Hair follicle dermal papilla cell (primary cell): Measurements from ENCODE around the gene SRPK3. TPM values are rescaled to one million over a fixed set of nuclear protein-coding genes. Genes with fewer than 3 reads are reported as not detected.

ENCODE experiments used
- total RNA-seq: library from RNA; depleted of rRNA; stranded (reverse); fragments of >200 nt; gene quantifications from 2 replicates; pipeline ENCODE4 v1.2.3, GENCODE V29; 2012

SRPK3 gene, protein sequence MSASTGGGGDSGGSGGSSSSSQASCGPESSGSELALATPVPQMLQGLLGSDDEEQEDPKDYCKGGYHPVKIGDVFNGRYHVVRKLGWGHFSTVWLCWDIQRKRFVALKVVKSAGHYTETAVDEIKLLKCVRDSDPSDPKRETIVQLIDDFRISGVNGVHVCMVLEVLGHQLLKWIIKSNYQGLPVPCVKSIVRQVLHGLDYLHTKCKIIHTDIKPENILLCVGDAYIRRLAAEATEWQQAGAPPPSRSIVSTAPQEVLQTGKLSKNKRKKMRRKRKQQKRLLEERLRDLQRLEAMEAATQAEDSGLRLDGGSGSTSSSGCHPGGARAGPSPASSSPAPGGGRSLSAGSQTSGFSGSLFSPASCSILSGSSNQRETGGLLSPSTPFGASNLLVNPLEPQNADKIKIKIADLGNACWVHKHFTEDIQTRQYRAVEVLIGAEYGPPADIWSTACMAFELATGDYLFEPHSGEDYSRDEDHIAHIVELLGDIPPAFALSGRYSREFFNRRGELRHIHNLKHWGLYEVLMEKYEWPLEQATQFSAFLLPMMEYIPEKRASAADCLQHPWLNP
- total RNA-seq, result 0.16 and 0.61 TPM in 2 replicates

GRCh38 chrX:153780678-153781427, at the start of gene SRPK3:
TSS of gene SRPK3 (plus strand) at chrX:153781041. CDS start at chrX:153781087, 46 bp downstream.

DNA sequence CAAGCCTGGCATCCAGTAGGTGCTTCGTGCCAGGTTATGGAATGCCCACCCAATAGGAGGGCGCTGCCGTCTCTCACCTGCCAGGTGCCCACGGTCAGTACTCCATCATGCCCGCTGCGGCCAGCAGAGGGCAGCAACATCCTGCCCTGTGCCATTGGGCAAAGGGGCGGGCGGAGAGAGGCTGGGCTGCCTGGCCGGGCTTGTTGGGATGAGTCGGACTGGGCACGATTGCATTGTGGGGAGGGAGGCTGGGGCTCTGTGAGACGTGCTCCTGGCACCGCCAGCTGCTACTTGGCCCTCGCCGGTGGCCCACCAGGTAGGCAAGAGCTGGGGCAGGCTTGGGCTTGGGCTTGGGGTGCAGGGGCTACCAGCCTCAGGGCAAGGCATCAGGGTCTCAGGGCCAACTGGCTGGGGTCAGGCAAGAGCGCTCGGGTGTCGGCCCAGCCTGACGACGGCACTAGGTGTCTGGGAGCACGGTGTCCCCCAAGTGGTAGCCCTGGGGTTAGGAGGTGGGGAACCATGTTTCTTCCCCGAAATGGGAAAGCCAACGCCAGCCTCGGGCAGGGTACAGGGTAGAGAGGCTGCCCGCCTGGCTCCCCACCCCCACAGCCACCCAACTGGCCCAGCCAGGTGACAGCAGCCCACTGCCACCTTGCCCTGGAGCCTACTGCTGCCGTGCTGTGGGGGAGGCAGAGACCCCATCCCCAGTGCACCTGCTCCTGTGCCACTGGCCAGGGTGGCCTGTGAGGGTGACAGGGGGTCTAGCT, 16.7 kb upstream of the SRPK3 start, which contains the start of gene PLXNB3:
TSS of gene PLXNB3 (plus strand) at position 261 of the 767 bp plus-strand sequence. CDS start 1,287 bp downstream, outside the sequence.

DNA sequence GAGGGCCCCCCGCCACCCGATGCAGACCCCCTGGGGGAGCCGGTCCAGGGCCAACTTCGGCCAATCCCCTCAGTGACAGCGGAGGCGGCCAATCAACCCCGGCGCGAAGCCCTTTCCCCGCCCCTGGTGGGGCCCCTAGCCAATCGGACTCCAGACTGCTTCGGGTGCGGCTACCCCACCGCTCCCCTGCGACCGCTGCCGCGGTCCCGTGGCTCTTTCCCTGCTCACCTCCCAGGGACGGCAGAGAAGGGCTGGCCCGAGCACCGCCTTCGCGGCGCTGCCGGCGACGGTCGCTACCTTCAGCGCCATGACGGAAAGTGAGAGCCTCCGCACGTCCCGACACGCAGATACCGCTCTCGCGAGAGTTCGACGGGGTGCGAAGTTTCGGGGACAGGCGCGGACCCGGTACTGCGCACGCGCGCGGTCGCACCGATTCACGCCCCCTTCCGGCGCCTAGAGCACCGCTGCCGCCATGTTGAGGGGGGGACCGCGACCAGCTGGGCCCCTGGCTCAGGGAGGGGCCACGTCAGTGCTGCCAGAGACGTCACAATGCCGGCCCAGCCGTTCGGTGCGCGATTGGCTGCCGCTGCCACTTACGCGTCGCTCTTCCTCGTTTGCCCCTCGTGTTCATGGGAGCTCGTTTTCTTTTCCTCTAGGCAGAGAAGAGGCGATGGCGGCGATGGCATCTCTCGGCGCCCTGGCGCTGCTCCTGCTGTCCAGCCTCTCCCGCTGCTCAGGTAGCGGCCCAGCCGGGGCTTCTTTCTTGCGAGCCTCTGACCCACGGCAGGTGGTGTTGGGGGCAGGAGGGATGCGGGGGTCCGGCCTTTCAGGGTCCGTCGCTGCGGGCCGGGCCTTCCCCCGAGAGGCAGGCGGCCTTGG, 13.4 kb downstream of the SRPK3 start, which contains the start of the genes IDH3G and SSR4:
TSS of gene IDH3G (minus strand) at position 358 of the 879 bp plus-strand sequence. CDS start at position 309, 49 bp downstream.
TSS of gene SSR4 (plus strand) at position 651 of the 879 bp plus-strand sequence. CDS start at position 671, 20 bp downstream.

GRCh38 chrX:153829799-153830639, 49.2 kb downstream of the SRPK3 start, which contains the start of gene PDZD4:
TSS of gene PDZD4 (minus strand) at chrX:153830544. CDS start at chrX:153830298, 246 bp downstream.

Other genes starting within 250 kb of the SRPK3 start
- gene CCNQ, start 181.9 kb upstream of the SRPK3 start, total RNA-seq, result 24.5 and 28.6 TPM in 2 replicates
- gene DUSP9, start 133.8 kb upstream of the SRPK3 start, total RNA-seq, result not detected in 2 replicates
- gene PNCK, start 107.2 kb upstream of the SRPK3 start, total RNA-seq, result 0.65 TPM in 1 of 2 replicates, not detected in the other
- 5.6 and 8.0 TPM in 2 replicates for gene SLC6A8, start 93.1 kb upstream of the SRPK3 start, total RNA-seq
- gene BCAP31, start 56.7 kb upstream of the SRPK3 start, total RNA-seq, result 83.4 and 90.6 TPM in 2 replicates
- 22.1 and 22.3 TPM in 2 replicates for gene ABCD1, start 56.2 kb upstream of the SRPK3 start, total RNA-seq
- gene PLXNB3, start 16.8 kb upstream of the SRPK3 start, total RNA-seq, result 7.7 and 9.2 TPM in 2 replicates
- gene IDH3G, start 13.3 kb downstream of the SRPK3 start, total RNA-seq, result 60.8 and 69.9 TPM in 2 replicates
- gene SSR4, start 13.6 kb downstream of the SRPK3 start, total RNA-seq, result 121 and 143 TPM in 2 replicates
- gene PDZD4, start 49.5 kb downstream of the SRPK3 start, total RNA-seq, result 1.6 and 1.8 TPM in 2 replicates
- 47.4 and 72.6 TPM in 2 replicates for gene L1CAM, start 105.1 kb downstream of the SRPK3 start, total RNA-seq
- not detected in 2 replicates for gene AVPR2, start 123.6 kb downstream of the SRPK3 start, total RNA-seq
- 3.0 and 6.8 TPM in 2 replicates for gene ARHGAP4, start 145.2 kb downstream of the SRPK3 start, total RNA-seq
- gene NAA10, start 154.0 kb downstream of the SRPK3 start, total RNA-seq, result 55.9 and 63.4 TPM in 2 replicates
- gene RENBP, start 163.6 kb downstream of the SRPK3 start, total RNA-seq, result 5.5 and 6.2 TPM in 2 replicates
- 32.9 and 33.0 TPM in 2 replicates for gene HCFC1, start 190.8 kb downstream of the SRPK3 start, total RNA-seq
- gene TMEM187, start 191.7 kb downstream of the SRPK3 start, total RNA-seq, result 7.0 and 7.3 TPM in 2 replicates
- 89.9 and 94.7 TPM in 2 replicates for gene IRAK1, start 238.9 kb downstream of the SRPK3 start, total RNA-seq